Natural killer cell (primary cell): Measurements from ENCODE around the gene UPK1A. TPM values are rescaled to one million over a fixed set of nuclear protein-coding genes. Genes with fewer than 3 reads are reported as not detected.

Experiments used
- ATAC-seq, 3 donors: fragments of 150-1000 bp in 2 of 3; fragments of 200-7000 bp in 1 of 3; cut with Tn5 transposase; 1 replicate in 1 of 3; 2 replicates in 2 of 3; pipeline ENCODE4 v1.10.0; 2021; ENCODE audit warnings: mild to moderate bottlenecking in 2 of 3, moderate library complexity in 2 of 3
- DNase-seq, 2 donors: peaks; one replicate each; pipeline versions ENCODE4 v3.0.0 to v3.0.0-alpha.2; 2013 to 2021; ENCODE audit warnings: mixed read lengths in 1 of 2
- H3K27ac ChIP-seq: one replicate; pipeline ENCODE4 v1.5.1; 2013; ENCODE audit warnings: mild to moderate bottlenecking, low read length
- H3K27me3 ChIP-seq: one replicate; pipeline ENCODE4 v1.6.1; 2013; ENCODE audit warnings: low read length; ENCODE audit not compliant: control insufficient read depth, insufficient read depth
- H3K36me3 ChIP-seq: one replicate; pipeline ENCODE4 v1.6.1; 2013; ENCODE audit warnings: low read length; ENCODE audit not compliant: control insufficient read depth, insufficient read depth
- H3K4me1 ChIP-seq: one replicate; pipeline ENCODE4 v1.6.1; 2013; ENCODE audit warnings: low read length; ENCODE audit not compliant: control insufficient read depth, insufficient read depth
- H3K4me3 ChIP-seq: one replicate; pipeline ENCODE4 v1.5.1; 2013; ENCODE audit warnings: low read length
- H3K9me3 ChIP-seq: one replicate; pipeline ENCODE4 v1.6.1; 2013; ENCODE audit warnings: low read length; ENCODE audit not compliant: control insufficient read depth, insufficient read depth
- H3K27ac Mint-ChIP-seq, 2 donors: one replicate each; pipeline ENCODE4 v1.8.0; 2022; ENCODE audit warnings: mild to moderate bottlenecking in 2 of 2, mixed read lengths in 2 of 2, moderate library complexity in 1 of 2
- H3K27me3 Mint-ChIP-seq, 2 donors: one replicate each; pipeline ENCODE4 v1.8.0; 2022; ENCODE audit warnings: low read depth in 2 of 2, mixed read lengths in 2 of 2
- H3K36me3 Mint-ChIP-seq: one replicate; pipeline ENCODE4 v1.8.0; 2022; ENCODE audit warnings: mixed read lengths
- H3K4me1 Mint-ChIP-seq, 2 donors: one replicate each; pipeline ENCODE4 v1.8.0; 2022; ENCODE audit warnings: mixed read lengths in 2 of 2
- H3K4me3 Mint-ChIP-seq: one replicate; pipeline ENCODE4 v1.8.0; 2022; ENCODE audit warnings: mild to moderate bottlenecking, moderate library complexity, mixed read lengths
- H3K9me3 Mint-ChIP-seq, 2 donors: one replicate each; pipeline ENCODE4 v1.8.0; 2022; ENCODE audit warnings: mixed read lengths in 2 of 2
- WGBS: methylation state at CpG from one replicate; pipeline ENCODE4 v1.1.7; 2013; ENCODE audit warnings: missing lambda C conversion rate; ENCODE audit not compliant: insufficient coverage; 5-methylcytosine and 5-hydroxymethylcytosine counted together
- intact Hi-C: fragments of 100-400 bp; cut with micrococcal nuclease; formaldehyde crosslinking; loops from one replicate; pipeline ENCODE4 v1.14.2; 2022
- total RNA-seq, 4 donors: library from RNA; stranded (reverse); fragments of 120-200 nt in 1 of 4; gene quantifications; one replicate each; pipeline versions ENCODE4 v1.2.3 to v1.2.4, GENCODE V29; 2013 to 2022
- TF ChIP-seq, protein P1 (sequence below): fragments of 200-600 bp; IDR thresholded peaks from one replicate; pipeline ENCODE4 v1.8.0; 2022; ENCODE audit warnings: antibody characterized with exemption

The UPK1A gene
- total RNA-seq, 3 donors from 2014 or later (not counting 1 experiment from before 2014, with no cell fraction given) = not detected

DNA sequence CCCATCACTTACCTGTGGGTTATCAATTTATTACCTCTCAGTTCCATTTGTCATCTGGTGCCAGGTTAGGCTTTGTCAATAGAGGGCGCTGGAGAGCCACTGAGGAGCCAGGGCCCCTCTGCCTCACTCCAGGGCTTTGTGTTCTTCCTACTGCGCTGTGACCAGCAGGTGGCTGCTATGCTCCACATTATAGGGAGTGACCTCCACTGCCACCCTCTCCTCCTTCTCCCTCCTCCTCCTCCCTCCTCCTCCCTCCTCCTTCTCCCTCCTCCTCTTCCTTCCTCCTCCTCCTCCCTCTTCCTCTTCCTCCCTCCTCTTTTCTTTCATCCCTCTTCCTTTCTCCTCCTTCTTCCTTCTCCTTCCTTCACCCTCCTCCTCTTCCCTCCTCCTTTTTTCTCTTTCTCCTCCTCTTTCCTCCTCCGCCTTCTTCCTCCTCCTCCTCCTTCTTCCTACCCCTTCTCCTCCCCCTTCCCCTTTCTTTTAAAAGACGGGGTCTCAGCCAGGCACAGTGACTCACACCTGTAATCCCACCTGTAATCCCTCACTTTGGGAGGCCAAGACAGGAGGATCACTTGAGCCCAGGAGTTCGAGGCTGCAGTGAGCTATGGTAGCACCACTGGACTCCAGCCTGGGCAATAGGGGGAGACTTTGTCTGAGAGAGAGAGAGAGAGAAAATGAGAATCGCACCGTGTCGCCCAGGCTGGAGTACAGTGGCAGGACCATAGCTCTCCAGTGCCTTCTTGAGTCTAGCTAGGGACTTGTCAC, 27.7 kb downstream of the UPK1A start:
- Histone ChIP-seq H3K4me1 (no peaks in the 10 kb centered on the region), H3K4me3 (no peak overlapping the region), H3K36me3 (no peaks in the 10 kb centered on the region), H3K27ac (no peak overlapping the region), H3K27me3 (no peaks in the 10 kb centered on the region), H3K9me3 (no peaks in the 10 kb centered on the region)
- WGBS = 36% methylated on average over 8 of the region's 8 CpGs
- Mint-ChIP-seq H3K27ac (no peak overlapping the region), H3K4me3 (no peak overlapping the region), H3K36me3 (no peaks in the 10 kb centered on the region), H3K9me3 (no peaks in the 10 kb centered on the region), H3K27me3 (no peaks in the 10 kb centered on the region), H3K4me1 (no peaks in the 10 kb centered on the region)
- TF ChIP-seq, protein P1, sequence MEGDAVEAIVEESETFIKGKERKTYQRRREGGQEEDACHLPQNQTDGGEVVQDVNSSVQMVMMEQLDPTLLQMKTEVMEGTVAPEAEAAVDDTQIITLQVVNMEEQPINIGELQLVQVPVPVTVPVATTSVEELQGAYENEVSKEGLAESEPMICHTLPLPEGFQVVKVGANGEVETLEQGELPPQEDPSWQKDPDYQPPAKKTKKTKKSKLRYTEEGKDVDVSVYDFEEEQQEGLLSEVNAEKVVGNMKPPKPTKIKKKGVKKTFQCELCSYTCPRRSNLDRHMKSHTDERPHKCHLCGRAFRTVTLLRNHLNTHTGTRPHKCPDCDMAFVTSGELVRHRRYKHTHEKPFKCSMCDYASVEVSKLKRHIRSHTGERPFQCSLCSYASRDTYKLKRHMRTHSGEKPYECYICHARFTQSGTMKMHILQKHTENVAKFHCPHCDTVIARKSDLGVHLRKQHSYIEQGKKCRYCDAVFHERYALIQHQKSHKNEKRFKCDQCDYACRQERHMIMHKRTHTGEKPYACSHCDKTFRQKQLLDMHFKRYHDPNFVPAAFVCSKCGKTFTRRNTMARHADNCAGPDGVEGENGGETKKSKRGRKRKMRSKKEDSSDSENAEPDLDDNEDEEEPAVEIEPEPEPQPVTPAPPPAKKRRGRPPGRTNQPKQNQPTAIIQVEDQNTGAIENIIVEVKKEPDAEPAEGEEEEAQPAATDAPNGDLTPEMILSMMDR = peak; percentile 97
- ATAC-seq = peak; percentile 100
- intact Hi-C loops = loop anchor here (1.0 to 2.0 kb wide), 3 partner anchors 23 to 237 kb away; no protein-coding TSS in a partner anchor
- DNase-seq = peak; percentile 78 to 96

DNA sequence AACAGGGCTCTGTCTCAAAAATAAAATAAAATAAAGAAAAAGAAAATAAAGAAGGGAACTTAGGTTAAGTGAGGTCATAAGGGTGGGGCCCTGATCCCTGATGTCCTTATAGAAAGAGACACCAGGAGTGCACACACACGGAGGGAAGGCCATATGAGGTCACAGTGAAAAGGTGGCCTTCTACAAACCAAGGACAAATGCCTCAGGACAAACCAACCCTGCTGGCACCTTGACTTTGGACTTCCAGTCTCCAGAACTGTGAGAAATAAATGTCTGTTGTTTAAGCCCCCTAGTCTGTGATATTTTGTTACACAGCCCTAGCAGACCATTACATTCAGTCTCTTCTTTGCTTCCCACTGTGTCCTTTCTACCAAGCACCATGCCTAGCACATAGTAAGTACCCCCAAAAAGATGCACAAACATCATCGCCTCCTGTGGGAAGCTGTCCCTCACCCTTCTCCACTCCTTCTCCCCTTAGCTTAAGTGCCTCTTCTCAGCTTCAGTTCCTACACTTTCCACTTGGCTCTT, 29.6 kb downstream of the UPK1A start:
- no peak overlapping the region for H3K4me3 Mint-ChIP-seq
- H3K27ac Mint-ChIP-seq = no peak overlapping the region
- 79% methylated on average over 2 of the region's 2 CpGs for WGBS
- no peaks in the 10 kb centered on the region for H3K36me3 ChIP-seq
- ATAC-seq (no peak), DNase-seq (no peak)
- H3K36me3 Mint-ChIP-seq = no peaks in the 10 kb centered on the region
- H3K4me3 ChIP-seq = no peak overlapping the region
- H3K4me1 Mint-ChIP-seq = no peaks in the 10 kb centered on the region
- intact Hi-C loops = no loop called here
- H3K27me3 ChIP-seq = no peaks in the 10 kb centered on the region
- H3K9me3 ChIP-seq = no peaks in the 10 kb centered on the region
- no peaks in the 10 kb centered on the region for H3K27me3 Mint-ChIP-seq
- no peaks in the 10 kb centered on the region for H3K4me1 ChIP-seq
- H3K9me3 Mint-ChIP-seq = no peaks in the 10 kb centered on the region
- H3K27ac ChIP-seq = no peak overlapping the region
- TF ChIP-seq, protein P1 = no peak

DNA sequence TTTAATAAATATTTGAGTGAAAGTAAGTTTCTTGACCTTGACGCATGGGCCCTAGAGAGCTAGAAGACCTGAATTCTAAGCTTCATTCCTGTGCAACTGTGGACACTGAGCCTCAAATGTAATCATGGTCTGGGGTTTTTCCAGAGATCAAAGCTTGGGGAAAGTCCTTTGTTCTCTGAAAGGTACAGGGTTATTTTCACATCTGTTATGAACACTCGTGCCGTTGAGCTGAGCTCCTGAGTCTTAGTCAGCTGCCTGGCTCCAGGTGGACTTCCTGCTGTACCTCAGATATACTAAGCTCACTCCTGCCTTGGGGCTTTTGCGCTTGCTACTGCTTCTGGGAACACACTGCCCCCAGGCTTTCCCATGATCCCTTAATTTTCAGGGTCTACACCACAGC, 30.5 kb downstream of the UPK1A start:
- H3K9me3 Mint-ChIP-seq = no peaks in the 10 kb centered on the region
- intact Hi-C loops = no loop called here
- no peak overlapping the region for H3K4me3 Mint-ChIP-seq
- H3K27me3 Mint-ChIP-seq = peaks cover 0 to under 1% of the 10 kb centered on the region in 2 donors
- H3K4me1 Mint-ChIP-seq = no peaks in the 10 kb centered on the region
- no peak overlapping the region for H3K4me3 ChIP-seq
- no peak overlapping the region for H3K27ac Mint-ChIP-seq
- no peaks in the 10 kb centered on the region for H3K9me3 ChIP-seq
- TF ChIP-seq, protein P1 = no peak
- H3K36me3 ChIP-seq = no peaks in the 10 kb centered on the region
- no peaks in the 10 kb centered on the region for H3K36me3 Mint-ChIP-seq
- H3K27ac ChIP-seq = no peak overlapping the region
- no peak for ATAC-seq
- 65% methylated on average over 4 of the region's 4 CpGs for WGBS
- H3K27me3 ChIP-seq = no peaks in the 10 kb centered on the region
- H3K4me1 ChIP-seq = peaks cover 4% of the 10 kb centered on the region
- no peak for DNase-seq
